GM19023 (cell line): ENCODE data around the gene TINCR.

Experiments used
- ATAC-seq: cut with Tn5 transposase; IDR thresholded peaks from one replicate; pipeline ENCODE4 v1.9.1; 2021; ENCODE audit warnings: mild to moderate bottlenecking, moderate library complexity; ENCODE audit not compliant: unreplicated experiment

Gene TINCR

DNA sequence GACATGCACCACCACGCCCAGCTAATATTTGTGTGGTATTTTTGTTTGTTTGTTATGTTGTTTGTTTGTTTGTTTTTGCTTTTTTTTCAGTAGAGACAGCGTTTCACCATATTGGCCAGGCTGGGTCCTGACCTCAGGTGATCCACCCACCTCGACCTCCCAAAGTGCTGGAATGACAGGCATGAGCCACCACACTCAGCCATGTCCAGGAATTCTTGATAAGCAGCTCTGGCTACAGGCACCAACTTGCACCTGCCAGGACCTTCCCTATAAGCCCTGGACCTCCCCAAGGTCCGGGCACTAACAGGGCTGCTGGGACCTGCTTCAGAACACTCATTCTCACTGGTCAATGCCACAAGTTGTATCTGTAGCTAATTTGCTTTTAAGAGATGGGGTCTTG, 48.7 kb downstream of the TINCR start:
- no peak for ATAC-seq

DNA sequence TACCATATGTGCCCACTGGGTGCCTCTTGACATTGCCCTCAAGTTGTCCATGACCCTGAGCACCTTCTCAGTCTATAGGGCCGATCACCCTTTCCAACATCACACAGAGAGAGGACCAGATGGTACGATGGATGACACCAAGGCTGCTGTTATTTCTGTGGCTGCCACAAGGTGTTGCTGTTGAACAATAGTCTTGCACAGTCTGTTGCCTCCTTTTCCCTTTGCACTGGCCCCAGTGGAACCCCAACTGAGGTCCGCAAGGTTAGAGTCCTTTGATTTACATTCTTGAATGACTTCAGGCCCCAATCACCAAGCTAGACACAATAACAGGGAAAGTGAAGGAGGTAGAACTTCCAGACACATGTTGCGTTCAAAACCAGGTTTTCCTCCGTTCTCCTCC, 52.0 kb downstream of the TINCR start:
- ATAC-seq, result no peak

DNA sequence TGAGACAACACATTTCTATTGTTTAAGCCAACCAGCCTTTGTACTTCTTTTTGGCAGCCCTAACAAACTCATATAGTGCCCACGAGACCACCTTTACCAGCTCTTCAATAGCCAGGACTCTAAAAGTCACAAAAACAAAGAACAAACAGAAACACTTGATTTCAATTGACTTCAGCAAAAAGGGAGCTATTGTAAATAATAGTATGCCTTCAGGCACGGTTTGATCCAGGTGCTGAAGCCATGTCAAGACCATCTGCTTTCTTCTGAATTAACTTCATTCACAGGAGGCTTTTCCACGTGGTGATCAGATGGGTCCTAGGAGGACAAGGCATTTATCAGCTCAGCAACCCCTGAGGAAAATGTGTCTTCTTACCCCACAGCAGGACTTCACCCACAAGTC, 53.8 kb downstream of the TINCR start:
- ATAC-seq, result no peak

DNA sequence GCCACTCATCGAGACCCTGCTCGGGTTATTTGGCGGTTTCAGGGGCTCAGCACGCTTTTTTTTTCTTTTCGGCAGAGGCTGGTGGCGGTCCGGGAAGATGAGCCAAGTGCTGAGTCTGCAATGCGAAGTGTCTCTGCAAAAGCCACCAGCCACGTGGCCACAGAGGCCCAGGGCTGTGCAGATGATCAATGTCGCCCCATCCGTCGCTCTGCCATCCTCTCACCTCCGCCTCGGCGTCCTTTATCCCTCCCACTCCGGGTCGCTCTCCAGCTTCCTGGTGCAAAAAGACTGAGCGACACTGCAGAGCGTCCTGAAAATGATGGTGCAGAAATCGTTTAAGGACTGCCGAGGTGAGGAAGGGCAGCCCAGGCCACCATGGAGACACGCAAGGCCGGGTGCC, 55.0 kb downstream of the TINCR start:
- ATAC-seq, result no peak
